OCI-LY3 (cell line): Measurements from ENCODE around the gene AFDN.

Experiments used
- H2AFZ ChIP-seq: fragments of 200-600, 300-600 bp; shearing (Covaris generic); 2 replicates; pipeline ENCODE4 v1.6.0; 2014; ENCODE audit warnings: antibody characterized with exemption, low read depth, low read length
- H3K27ac ChIP-seq: fragments of 200-600, 300-600 bp; sonication (generic); 2 replicates; pipeline ENCODE4 v1.5.1; 2014; ENCODE audit warnings: mild to moderate bottlenecking, low read length, moderate library complexity, mixed read lengths
- H3K27me3 ChIP-seq: fragments of 200-600, 300-600 bp; sonication (generic); 2 replicates; pipeline ENCODE4 v1.6.1; 2014; ENCODE audit warnings: low read depth, low read length, mixed read lengths
- H3K36me3 ChIP-seq: fragments of 200-600, 300-600 bp; sonication (generic); replicated peaks from 2 replicates; pipeline ENCODE3; 2014; ENCODE audit warnings: low read depth, low read length, mixed read lengths
- H3K4me1 ChIP-seq: fragments of 300-600, 200-600 bp; sonication (generic); 2 replicates; pipeline ENCODE4 v1.6.1; 2014; ENCODE audit warnings: low read length, mixed read lengths
- H3K4me2 ChIP-seq: fragments of 200-600, 300-600 bp; sonication (generic); 2 replicates; pipeline ENCODE4 v1.6.1; 2014; ENCODE audit warnings: low read length, mixed read lengths
- H3K4me3 ChIP-seq: fragments of 300-600, 200-600 bp; sonication (generic); 2 replicates; pipeline ENCODE4 v1.5.1; 2014; ENCODE audit warnings: antibody characterized with exemption, mild to moderate bottlenecking, low read length, moderate library complexity
- H3K79me2 ChIP-seq: fragments of 300-600, 200-600 bp; shearing (Covaris generic); 2 replicates; pipeline ENCODE4 v1.6.1; 2014; ENCODE audit warnings: mild to moderate bottlenecking, low read length, mixed read lengths
- H3K9ac ChIP-seq: fragments of 300-600, 200-600 bp; shearing (Covaris generic); 2 replicates; pipeline ENCODE4 v1.6.0; 2014; ENCODE audit warnings: mild to moderate bottlenecking, low read length, moderate library complexity
- H3K9me3 ChIP-seq: fragments of 200-600, 300-600 bp; shearing (Covaris generic); 2 replicates; pipeline ENCODE4 v1.6.1; 2014; ENCODE audit warnings: low read length, mixed read lengths; ENCODE audit not compliant: insufficient read depth
- H4K20me1 ChIP-seq: fragments of 200-600, 300-600 bp; sonication (generic); 2 replicates; pipeline ENCODE4 v1.6.1; 2016; ENCODE audit warnings: low read length, mixed read lengths; ENCODE audit not compliant: insufficient read depth
- CTCF ChIP-seq: fragments of 200-600, 300-600 bp; sonication (generic); IDR thresholded peaks from 2 replicates; pipeline ENCODE4 v1.5.1; 2014; ENCODE audit warnings: antibody characterized with exemption, low read length, low read depth
- EZH2phosphoT487 ChIP-seq: fragments of 200-600 bp; shearing (Covaris generic); IDR thresholded peaks from 2 replicates; pipeline ENCODE4 v1.6.1; 2018; ENCODE audit warnings: antibody characterized with exemption, mixed run types, low read depth

AFDN gene

GRCh38 chr6:167984144-167984719 is 157.5 kb downstream of the AFDN start:
- H3K4me1 ChIP-seq, result no peaks in the 10 kb centered on the region
- H3K79me2 ChIP-seq, result no peaks in the 10 kb centered on the region
- H2AFZ ChIP-seq, result no peak overlapping the region
- H3K27ac ChIP-seq, result no peak overlapping the region
- H3K36me3 ChIP-seq, result no peaks in the 10 kb centered on the region
- H3K9me3 ChIP-seq, result no peaks in the 10 kb centered on the region
- H3K27me3 ChIP-seq, result no peaks in the 10 kb centered on the region
- H3K4me3 ChIP-seq, result no peak overlapping the region
- H4K20me1 ChIP-seq, result no peaks in the 10 kb centered on the region
- no peak overlapping the region for H3K9ac ChIP-seq
- no peak overlapping the region for H3K4me2 ChIP-seq
- TF ChIP-seq EZH2phosphoT487 (no peak), CTCF (no peak)

- Histone ChIP-seq H2AFZ (no peak overlapping the region), H3K79me2 (no peaks in the 10 kb centered on the region), H3K9ac (no peak overlapping the region), H3K4me1 (no peaks in the 10 kb centered on the region), H4K20me1 (no peaks in the 10 kb centered on the region), H3K27ac (no peak overlapping the region), H3K4me2 (no peak overlapping the region), H3K4me3 (no peak overlapping the region), H3K9me3 (no peaks in the 10 kb centered on the region), H3K36me3 (no peaks in the 10 kb centered on the region), H3K27me3 (no peaks in the 10 kb centered on the region)
- no peak for TF ChIP-seq EZH2phosphoT487
- no peak for TF ChIP-seq CTCF
Observed at GRCh38 chr6:167984876-167985604, 158.3 kb downstream of the AFDN start.

- H3K9ac ChIP-seq, result no peak overlapping the region
- no peaks in the 10 kb centered on the region for H3K36me3 ChIP-seq
- no peaks in the 10 kb centered on the region for H4K20me1 ChIP-seq
- TF ChIP-seq EZH2phosphoT487 (no peak), CTCF (no peak)
- H3K4me2 ChIP-seq, result no peak overlapping the region
- no peak overlapping the region for H2AFZ ChIP-seq
- no peaks in the 10 kb centered on the region for H3K79me2 ChIP-seq
- H3K4me3 ChIP-seq, result no peak overlapping the region
- no peaks in the 10 kb centered on the region for H3K27me3 ChIP-seq
- H3K9me3 ChIP-seq, result no peaks in the 10 kb centered on the region
- no peaks in the 10 kb centered on the region for H3K4me1 ChIP-seq
- no peak overlapping the region for H3K27ac ChIP-seq
Observed at GRCh38 chr6:167985911-167986595, 159.3 kb downstream of the AFDN start.

GRCh38 chr6:167987396-167988153 is 160.9 kb downstream of the AFDN start:
- no peaks in the 10 kb centered on the region for H4K20me1 ChIP-seq
- H2AFZ ChIP-seq, result no peak overlapping the region
- H3K27ac ChIP-seq, result no peak overlapping the region
- H3K4me3 ChIP-seq, result no peak overlapping the region
- H3K36me3 ChIP-seq, result no peaks in the 10 kb centered on the region
- TF ChIP-seq EZH2phosphoT487 (no peak), CTCF (no peak)
- no peak overlapping the region for H3K9ac ChIP-seq
- H3K9me3 ChIP-seq, result no peaks in the 10 kb centered on the region
- no peaks in the 10 kb centered on the region for H3K79me2 ChIP-seq
- no peak overlapping the region for H3K4me2 ChIP-seq
- H3K27me3 ChIP-seq, result no peaks in the 10 kb centered on the region
- no peaks in the 10 kb centered on the region for H3K4me1 ChIP-seq
